Measurements from ENCODE around the gene KCNE3.

Gene KCNE3, protein sequence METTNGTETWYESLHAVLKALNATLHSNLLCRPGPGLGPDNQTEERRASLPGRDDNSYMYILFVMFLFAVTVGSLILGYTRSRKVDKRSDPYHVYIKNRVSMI

GRCh38 chr11:74466916-74467885, at the start of gene KCNE3:
Gene KCNE3, minus strand, starts transcription at chr11:74467549. Its CDS starts 9,986 bp downstream, at chr11:74457563.
- ATAC-seq: peak; percentile 23
- DNase-seq: no peak
- H3K4me3 Mint-ChIP-seq: peak within 1 kb of the TSS in 1 of 2 donors; percentile 66
- peaks cover 6% of the 10 kb centered on the region for H3K4me1 Mint-ChIP-seq
- no peaks in the 10 kb centered on the region for H3K9me3 Mint-ChIP-seq
- H3K27ac Mint-ChIP-seq: no peak within 1 kb of the TSS
- H3K27me3 Mint-ChIP-seq: peaks cover 45% of the 10 kb centered on the region

- Mint-ChIP-seq H3K4me1 (no peaks in the 10 kb centered on the region), H3K9me3 (peaks cover 5 to 7% of the 10 kb centered on the region in 2 donors), H3K4me3 (no peak overlapping the region), H3K27ac (no peak overlapping the region), H3K27me3 (peaks cover 10% of the 10 kb centered on the region)
- ATAC-seq (no peak), DNase-seq (no peak)
Measured at GRCh38 chr11:74507582-74507981, 40.2 kb upstream of the KCNE3 start.

GRCh38 chr11:74506823-74507222, 39.5 kb upstream of the KCNE3 start:
- H3K9me3 Mint-ChIP-seq: no peaks in the 10 kb centered on the region
- peaks cover 2% of the 10 kb centered on the region for H3K27me3 Mint-ChIP-seq

GRCh38 chr11:74505911-74506310, 38.6 kb upstream of the KCNE3 start:
- Mint-ChIP-seq H3K4me1 (no peaks in the 10 kb centered on the region), H3K27me3 (no peaks in the 10 kb centered on the region), H3K27ac (no peak overlapping the region), H3K9me3 (peaks cover 0 to 4% of the 10 kb centered on the region in 2 donors), H3K4me3 (no peak overlapping the region)
- no peak for DNase-seq
- no peak for ATAC-seq

More at GRCh38 chr11:74506823-74507222, 39.5 kb upstream of the KCNE3 start:
- no peak for DNase-seq
- Mint-ChIP-seq H3K4me1 (no peaks in the 10 kb centered on the region), H3K4me3 (no peak overlapping the region), H3K27ac (no peak overlapping the region)
- no peak for ATAC-seq

GRCh38 chr11:74504100-74504691, 36.8 kb upstream of the KCNE3 start:
- H3K4me3 Mint-ChIP-seq: no peak overlapping the region
- no peak for DNase-seq
- H3K27me3 Mint-ChIP-seq: no peaks in the 10 kb centered on the region
- H3K4me1 Mint-ChIP-seq: no peaks in the 10 kb centered on the region
- peaks cover 7 to 9% of the 10 kb centered on the region in 2 donors for H3K9me3 Mint-ChIP-seq
- no peak for ATAC-seq
- no peak overlapping the region for H3K27ac Mint-ChIP-seq

DNA sequence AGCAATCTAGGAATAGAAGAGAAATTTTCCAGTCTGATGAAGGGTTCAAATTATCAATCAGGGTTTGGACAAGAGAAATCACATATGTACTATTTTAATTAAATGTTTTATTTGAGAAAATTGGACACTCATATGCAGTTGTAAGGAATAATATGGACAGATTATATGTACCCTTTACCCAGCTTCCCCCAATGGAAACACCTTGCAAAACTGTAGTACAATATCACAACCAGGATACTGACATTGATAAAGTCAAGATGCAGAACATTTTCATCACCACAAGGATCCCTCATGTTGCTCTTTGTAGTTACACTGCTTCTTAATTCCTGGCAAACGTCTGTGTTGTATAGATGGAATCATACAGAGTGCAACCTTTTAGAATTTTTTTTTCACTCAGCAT, 27.6 kb upstream of the KCNE3 start:
- Mint-ChIP-seq H3K9me3 (peaks cover 0 to under 1% of the 10 kb centered on the region in 2 donors), H3K4me1 (peaks cover 27% of the 10 kb centered on the region), H3K27ac (no peak overlapping the region), H3K4me3 (no peak overlapping the region), H3K27me3 (no peaks in the 10 kb centered on the region)
- ATAC-seq (no peak), DNase-seq (no peak)

DNA sequence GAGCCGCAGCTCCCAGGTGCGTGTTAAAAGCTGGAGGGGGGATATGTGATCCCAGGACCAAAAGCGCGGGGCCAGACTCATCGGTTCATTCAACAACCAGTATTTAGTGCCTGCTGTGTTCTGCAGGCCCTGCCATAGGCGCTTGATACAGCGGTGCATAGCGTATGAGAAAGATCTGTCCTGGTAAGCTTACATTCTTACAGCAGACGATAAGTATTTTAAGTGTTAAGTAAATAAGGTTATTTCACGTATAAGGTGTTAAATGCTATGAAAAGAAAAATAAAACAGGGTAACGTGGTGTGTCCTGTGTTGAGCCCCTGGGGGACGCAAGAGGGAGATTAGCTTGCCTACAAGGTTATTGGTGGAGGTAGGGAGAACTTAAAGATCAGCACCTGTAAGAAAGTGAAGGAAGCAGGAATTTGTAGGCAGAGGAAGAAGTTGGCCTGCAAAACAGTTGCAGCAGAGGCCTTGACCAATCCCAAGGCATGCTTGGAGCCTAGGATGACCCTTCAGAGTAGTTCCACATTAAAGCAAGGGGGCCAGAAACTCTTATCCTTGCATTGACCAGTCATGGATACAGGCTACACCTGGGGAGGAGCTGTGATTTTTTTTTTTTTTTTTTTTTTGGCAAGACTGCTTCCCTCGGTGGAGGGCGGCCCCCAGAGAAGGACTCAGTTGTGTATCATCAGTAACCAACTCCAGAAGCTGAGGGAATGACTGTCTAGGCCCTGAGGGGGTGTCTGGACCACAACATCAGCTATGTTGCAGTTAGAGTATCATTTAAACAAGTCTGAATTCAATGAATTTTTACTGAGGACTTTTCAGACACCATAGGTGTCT, 26.7 kb upstream of the KCNE3 start:
- H3K4me1 Mint-ChIP-seq: peaks cover 27% of the 10 kb centered on the region
- no peaks in the 10 kb centered on the region for H3K27me3 Mint-ChIP-seq
- DNase-seq (no peak), ATAC-seq (no peak)
- no peaks in the 10 kb centered on the region for H3K9me3 Mint-ChIP-seq
- peak overlapping the region; percentile 76 to 91 for H3K27ac Mint-ChIP-seq
- peak overlapping the region; percentile 75 to 92 for H3K4me3 Mint-ChIP-seq

GRCh38 chr11:74492974-74493790, 25.8 kb upstream of the KCNE3 start, which contains the start of gene LIPT2:
Gene LIPT2, minus strand, starts transcription at chr11:74493724. Its CDS starts 21 bp downstream, at chr11:74493703.
- H3K4me1 Mint-ChIP-seq: peaks cover 27% of the 10 kb centered on the region
- H3K27ac Mint-ChIP-seq: peak within 1 kb of the TSS; percentile 90 to 91
- peak within 1 kb of the TSS; percentile 75 to 92 for H3K4me3 Mint-ChIP-seq
- DNase-seq: peak; percentile 97 to 99
- no peaks in the 10 kb centered on the region for H3K27me3 Mint-ChIP-seq
- peak; percentile 99 for ATAC-seq
- no peaks in the 10 kb centered on the region for H3K9me3 Mint-ChIP-seq

DNA sequence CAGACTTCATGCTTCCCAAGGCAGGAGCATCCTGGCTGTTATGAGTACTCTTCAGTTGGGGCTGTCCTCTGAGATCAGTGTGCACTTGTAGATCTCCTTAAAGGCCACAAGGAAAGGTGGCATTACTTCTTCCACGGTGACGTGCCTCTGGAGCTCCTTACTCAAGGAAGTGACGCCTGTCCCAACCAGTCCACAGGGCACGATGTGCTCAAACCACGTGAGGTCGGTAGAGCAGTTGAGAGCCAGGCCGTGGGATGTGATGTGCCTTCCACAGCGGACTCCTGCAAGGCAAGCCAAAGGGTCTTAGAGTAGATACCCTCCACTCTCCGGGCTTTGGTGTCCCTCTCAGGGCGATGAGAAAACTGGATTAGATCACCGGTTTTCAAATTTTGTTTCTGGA, 24.7 kb upstream of the KCNE3 start:
- no peak for DNase-seq
- Mint-ChIP-seq H3K27me3 (no peaks in the 10 kb centered on the region), H3K9me3 (no peaks in the 10 kb centered on the region), H3K27ac (peak overlapping the region in 1 of 2 donors; percentile 90), H3K4me1 (peaks cover 27% of the 10 kb centered on the region), H3K4me3 (peak overlapping the region; percentile 75 to 92)
- no peak for ATAC-seq

GRCh38 chr11:74490941-74491340, 23.6 kb upstream of the KCNE3 start:
- Mint-ChIP-seq H3K27ac (no peak overlapping the region), H3K4me3 (no peak overlapping the region), H3K9me3 (no peaks in the 10 kb centered on the region), H3K4me1 (peaks cover 27% of the 10 kb centered on the region), H3K27me3 (no peaks in the 10 kb centered on the region)
- no peak for DNase-seq
- no peak for ATAC-seq

DNA sequence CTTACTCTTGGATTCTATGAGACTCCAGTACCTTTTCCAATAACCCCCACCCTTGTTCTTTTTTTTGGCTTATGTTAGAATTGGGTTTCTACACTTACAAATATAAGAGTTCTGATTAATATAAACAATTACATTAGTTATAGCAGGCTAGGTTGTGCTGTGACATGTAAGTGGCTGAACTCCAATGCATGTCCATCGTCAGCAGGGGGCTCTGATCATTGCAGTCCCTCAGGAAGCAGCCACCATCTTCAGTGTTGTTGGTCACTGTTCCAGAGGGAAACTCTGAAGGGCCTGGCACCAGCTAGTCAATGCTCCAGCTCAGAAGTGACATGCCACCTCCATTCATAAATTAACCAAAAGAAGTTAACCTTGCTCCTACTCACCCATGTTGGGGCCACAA, 20.5 kb upstream of the KCNE3 start:
- Mint-ChIP-seq H3K4me1 (peaks cover 21% of the 10 kb centered on the region), H3K27me3 (no peaks in the 10 kb centered on the region), H3K4me3 (no peak overlapping the region), H3K9me3 (no peaks in the 10 kb centered on the region), H3K27ac (no peak overlapping the region)
- no peak for ATAC-seq
- no peak for DNase-seq

DNA sequence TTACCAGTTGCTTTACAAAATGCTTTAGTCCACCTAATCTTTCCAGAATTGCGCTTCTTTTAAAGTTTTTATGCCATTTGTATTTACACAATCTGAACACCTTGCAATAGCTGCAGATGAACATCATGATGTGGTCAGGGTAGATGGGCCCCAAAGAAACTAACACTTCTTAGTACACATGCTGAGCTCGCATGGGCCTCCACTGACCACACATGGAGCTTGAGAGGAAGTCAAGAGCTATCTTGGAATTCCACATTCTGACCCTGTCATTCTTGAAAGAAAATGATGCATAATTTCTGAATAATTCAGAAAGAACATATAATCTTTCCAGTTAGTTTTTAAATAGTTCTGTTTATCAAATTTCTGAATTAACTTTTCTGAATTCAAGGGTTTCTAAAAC, 18.5 kb upstream of the KCNE3 start:
- H3K4me3 Mint-ChIP-seq: no peak overlapping the region
- peaks cover 6% of the 10 kb centered on the region for H3K4me1 Mint-ChIP-seq
- H3K27ac Mint-ChIP-seq: no peak overlapping the region
- DNase-seq (no peak), ATAC-seq (no peak)
- H3K9me3 Mint-ChIP-seq: no peaks in the 10 kb centered on the region
- H3K27me3 Mint-ChIP-seq: no peaks in the 10 kb centered on the region

DNA sequence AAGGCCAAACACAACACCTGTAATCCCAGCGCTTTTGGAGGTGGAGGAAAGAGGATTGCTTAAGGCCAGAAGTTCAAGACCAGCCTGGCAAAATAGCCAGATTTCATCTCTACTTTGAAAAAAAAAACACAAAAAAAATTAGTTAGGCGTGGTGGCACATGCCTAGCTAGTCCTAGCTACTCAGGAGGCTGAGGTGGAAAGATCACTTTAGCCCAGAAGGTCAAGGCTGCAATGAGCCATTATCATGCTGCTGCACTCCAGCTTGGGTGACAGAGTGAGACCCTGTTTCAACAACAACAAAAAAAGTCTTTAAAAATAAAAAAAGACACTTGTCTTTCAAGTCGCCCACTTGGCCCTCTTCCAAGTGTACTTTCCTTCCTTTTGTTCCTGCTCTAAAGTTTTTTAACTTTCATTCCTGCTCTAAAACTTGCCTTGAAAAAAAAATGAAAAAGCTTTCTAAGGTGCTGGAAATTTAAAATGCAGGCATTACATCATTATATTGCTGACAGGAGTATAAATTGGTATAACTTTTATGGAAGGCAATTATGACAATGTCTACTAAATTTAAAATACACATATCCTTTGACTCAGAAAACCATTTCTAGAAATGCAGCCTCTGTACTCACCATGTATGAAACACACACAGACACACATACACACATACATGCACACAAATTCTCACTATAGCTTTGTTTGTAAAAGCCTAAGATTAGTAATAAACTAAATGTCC, 13.5 kb upstream of the KCNE3 start:
- Mint-ChIP-seq H3K27me3 (peaks cover 7% of the 10 kb centered on the region), H3K4me1 (peaks cover 12% of the 10 kb centered on the region), H3K4me3 (no peak overlapping the region), H3K27ac (no peak overlapping the region), H3K9me3 (no peaks in the 10 kb centered on the region)
- ATAC-seq (no peak), DNase-seq (no peak)

GRCh38 chr11:74479732-74480123, 12.4 kb upstream of the KCNE3 start:
- H3K9me3 Mint-ChIP-seq: no peaks in the 10 kb centered on the region
- DNase-seq (no peak), ATAC-seq (no peak)
- peaks cover 7% of the 10 kb centered on the region for H3K27me3 Mint-ChIP-seq
- H3K4me1 Mint-ChIP-seq: peaks cover 6% of the 10 kb centered on the region
- H3K27ac Mint-ChIP-seq: no peak overlapping the region
- no peak overlapping the region for H3K4me3 Mint-ChIP-seq
